Muscle of back (tissue), 11 donors: ENCODE results near the gene SMYD1. TPM values are rescaled to one million over a fixed set of nuclear protein-coding genes. Genes with fewer than 3 reads are reported as not detected.

ENCODE experiments used
- DNase-seq, 3 donors: peaks; one replicate each; pipeline versions ENCODE4 v3.0.0 to v3.0.0-alpha.2; 2013
- polyA plus RNA-seq, 10 donors: library from polyadenylated mRNA; unstranded; fragments of 120-200 nt; gene quantifications; one replicate each; pipeline ENCODE4 v1.2.1, GENCODE V29; 2013; ENCODE audit not compliant: insufficient read length in 10 of 10

The SMYD1 gene
- polyA plus RNA-seq, 10 donors = 158 to 375 (median 294) TPM

- DNase-seq = peak in 1 of 3 donors; percentile 55
Measured at GRCh38 chr2:88054782-88055370, 12.7 kb upstream of the SMYD1 start.

- DNase-seq = peak; percentile 96 to 98 (median 96)
Measured at GRCh38 chr2:88055371-88056128, 12.1 kb upstream of the SMYD1 start, which contains the start of gene KRCC1. TSS of gene KRCC1 (minus strand) at chr2:88055783. CDS start at chr2:88028563, 27,220 bp downstream.

DNA sequence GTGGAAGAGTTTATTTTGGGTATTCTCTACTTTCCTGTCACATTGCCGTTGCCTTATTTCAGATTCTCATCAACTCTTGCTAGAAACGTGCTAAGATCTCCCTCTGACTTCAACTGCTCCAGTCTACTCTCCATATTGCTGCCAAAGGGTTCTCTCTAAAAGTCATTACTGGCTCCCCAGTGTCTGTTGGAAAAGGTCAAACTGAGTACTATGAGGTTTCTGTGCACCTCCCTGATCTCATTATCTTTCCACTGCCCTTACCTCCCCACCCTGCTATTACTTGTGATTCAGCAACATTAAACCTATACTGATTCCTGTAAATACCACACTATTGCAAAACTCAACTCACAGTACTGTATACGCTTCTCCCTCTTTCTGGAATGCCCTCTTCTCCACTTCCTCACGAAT is 10.2 kb upstream of the SMYD1 start:
- no peak for DNase-seq

GRCh38 chr2:88058191-88058590 is 9.4 kb upstream of the SMYD1 start:
- DNase-seq = no peak

GRCh38 chr2:88059979-88060906 is 7.4 kb upstream of the SMYD1 start:
- DNase-seq = peak in 1 of 3 donors; percentile 60

GRCh38 chr2:88060907-88061275 is 6.7 kb upstream of the SMYD1 start:
- DNase-seq = no peak

DNA sequence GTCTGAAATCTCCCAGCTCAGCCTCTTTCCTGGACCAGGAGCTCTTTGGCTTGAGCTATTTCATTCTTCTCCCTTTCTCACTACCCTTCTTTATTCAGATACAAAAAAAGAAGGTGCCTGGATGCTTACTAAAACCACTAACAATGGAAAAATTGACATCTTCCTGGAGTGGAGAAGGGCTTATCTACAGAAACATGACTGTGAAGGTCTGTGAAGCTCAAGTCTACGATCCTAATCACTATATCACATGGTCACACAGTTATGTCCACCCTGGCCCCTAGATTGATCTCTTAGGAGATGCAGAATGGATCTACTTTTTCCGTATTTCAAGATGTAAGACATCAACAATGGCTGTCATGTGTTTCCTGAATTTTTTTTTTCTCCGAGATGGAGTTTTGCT is 6.3 kb upstream of the SMYD1 start:
- no peak for DNase-seq

DNA sequence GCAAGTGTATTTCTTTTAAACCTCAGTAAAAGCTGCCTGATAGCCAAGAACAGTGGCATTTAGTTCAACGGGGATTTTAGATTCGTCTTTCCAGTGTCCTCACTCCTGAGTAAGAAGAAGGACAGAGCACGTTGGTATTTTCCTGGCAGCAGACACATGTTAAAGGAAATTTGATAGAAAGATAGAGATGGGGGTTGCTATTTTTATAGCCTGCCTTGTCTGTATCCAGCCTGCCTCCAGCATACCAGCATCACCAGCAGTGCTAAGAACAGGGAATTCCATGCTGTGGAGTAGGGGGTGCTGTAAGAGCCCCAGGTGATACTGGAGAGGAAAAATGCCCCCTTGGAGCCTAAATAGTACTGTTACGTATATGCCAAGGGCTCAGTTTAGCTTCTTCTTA is 1.1 kb upstream of the SMYD1 start:
- DNase-seq = no peak

- peak; percentile 72 to 84 (median 74) for DNase-seq
Measured at GRCh38 chr2:88067189-88067588, 436 bp upstream of the SMYD1 start.

DNA sequence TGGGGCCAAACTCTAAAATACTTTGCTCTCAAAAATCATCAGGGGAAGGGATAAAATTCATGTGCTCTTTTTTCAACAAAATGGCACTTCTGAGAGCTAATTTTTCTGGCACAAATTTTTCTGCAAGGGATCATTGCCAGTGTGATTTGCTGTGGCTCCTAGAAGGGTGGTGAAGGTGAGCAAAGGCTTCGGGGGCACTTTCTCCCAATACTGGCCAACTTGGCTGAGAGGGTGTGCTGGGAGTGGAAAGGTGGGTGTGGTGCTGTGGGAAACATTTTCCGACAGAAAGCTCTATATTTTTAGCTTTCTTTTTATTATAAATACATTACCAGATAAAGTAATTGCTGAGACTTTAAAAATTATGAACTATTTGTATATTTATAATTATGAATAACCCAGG is 419 bp downstream of the SMYD1 start:
- DNase-seq = no peak

GRCh38 chr2:88069117-88069516 is 1.5 kb downstream of the SMYD1 start:
- no peak for DNase-seq

- no peak for DNase-seq
Measured at GRCh38 chr2:88070055-88070454, 2.4 kb downstream of the SMYD1 start.

GRCh38 chr2:88071365-88071764 is 3.7 kb downstream of the SMYD1 start:
- no peak for DNase-seq

GRCh38 chr2:88074150-88074549 is 6.5 kb downstream of the SMYD1 start:
- no peak for DNase-seq

- peak in 1 of 3 donors; percentile 73 for DNase-seq
Measured at GRCh38 chr2:88074854-88075292, 7.2 kb downstream of the SMYD1 start.

GRCh38 chr2:88077080-88077479 is 9.5 kb downstream of the SMYD1 start:
- peak; percentile 57 to 68 (median 66) for DNase-seq

- DNase-seq = no peak
Measured at GRCh38 chr2:88078643-88079172, 11.1 kb downstream of the SMYD1 start.

DNA sequence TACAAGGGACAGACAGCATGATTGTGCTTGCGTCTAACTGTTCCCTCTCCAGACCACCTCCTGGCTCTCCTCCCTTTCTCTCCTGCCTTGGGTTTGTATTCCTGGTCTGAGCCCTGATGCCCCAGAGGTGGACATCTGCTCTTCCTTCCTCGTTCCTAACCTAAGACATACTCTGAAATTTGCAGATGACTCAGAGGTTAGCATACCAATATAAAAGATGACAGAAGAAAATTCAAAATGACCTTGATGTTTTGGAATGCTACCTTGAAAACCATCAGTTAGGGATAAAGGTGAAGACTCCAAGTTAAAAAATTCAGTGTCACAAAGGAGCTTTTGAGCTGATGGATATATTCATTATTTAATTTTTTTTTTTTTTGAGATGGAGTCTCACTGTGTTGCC is 12.9 kb downstream of the SMYD1 start:
- DNase-seq = no peak

DNA sequence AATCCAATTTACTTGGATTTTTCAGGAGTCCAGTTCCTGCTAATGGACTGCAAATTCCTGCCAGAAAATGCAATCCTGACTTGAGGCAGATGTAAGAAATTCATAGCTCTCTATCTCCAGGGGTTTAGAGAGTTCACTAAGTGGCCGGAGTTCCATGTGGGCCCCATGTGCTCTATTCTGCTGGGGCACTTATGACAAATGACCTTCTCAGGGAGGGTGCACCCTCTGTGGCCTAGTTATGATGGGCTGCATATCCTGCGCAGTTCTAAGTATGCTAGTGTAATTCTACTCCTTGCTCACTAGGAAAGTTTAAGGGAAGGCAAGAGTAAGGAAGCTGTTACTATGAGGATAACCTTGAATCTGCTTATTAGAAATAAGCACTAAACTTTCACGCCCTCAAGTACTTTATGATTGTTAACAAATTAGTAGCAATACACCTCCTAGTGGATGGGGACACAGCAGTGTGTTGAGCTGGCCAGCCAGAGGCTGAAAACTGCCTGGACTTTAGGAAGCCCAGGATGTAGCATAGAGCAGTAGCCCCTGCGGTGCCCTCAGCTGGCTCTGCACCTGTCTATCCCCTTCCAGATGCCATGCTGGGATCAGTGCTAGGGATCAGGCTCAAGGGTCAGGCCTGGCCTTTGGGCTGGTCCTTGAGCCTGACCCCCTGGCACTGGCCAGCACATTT is 14.4 kb downstream of the SMYD1 start:
- no peak for DNase-seq

DNA sequence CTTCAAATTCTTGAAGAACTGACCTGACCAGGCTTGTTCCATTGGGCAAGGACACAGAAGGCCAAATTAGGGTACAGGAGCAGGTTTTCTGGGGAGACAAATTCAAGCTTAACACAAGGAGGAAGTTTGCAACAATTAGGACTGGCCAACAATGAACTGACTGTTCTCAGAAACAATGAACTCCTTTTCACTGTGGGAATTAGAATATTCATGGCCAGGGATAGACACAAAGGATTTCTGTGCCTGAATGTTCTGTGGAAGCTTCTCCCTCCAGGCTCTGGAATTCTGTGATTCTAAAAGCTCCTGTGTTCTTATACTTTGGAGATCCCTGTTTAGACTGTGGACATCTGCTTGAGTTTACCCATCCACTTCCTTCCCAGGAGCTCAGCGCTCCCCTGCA is 15.2 kb downstream of the SMYD1 start:
- DNase-seq = no peak

GRCh38 chr2:88085099-88085498 is 17.5 kb downstream of the SMYD1 start:
- no peak for DNase-seq
